Stimulated activated CD4-positive, alpha-beta T cell treated with anti-CD3 and anti-CD28 coated beads, Interleukin-2, amount 100 ng/mL, for 4 hours (primary cell): ENCODE measurements around the gene PIWIL4.
"Not testable (repeated sequence)": the region's sequence is repeated elsewhere in the genome, so short reads cannot be mapped to it uniquely, and the experiment has no call there.

Experiments used
- DNase-seq: peaks from one replicate; pipeline ENCODE4 v3.0.0-alpha.2; 2020; ENCODE audit warnings: low read depth

The PIWIL4 gene

GRCh38 chr11:94549146-94549545 lies 18.0 kb upstream of the PIWIL4 start:
- no peak for DNase-seq

GRCh38 chr11:94550513-94550912 lies 16.7 kb upstream of the PIWIL4 start:
- no peak for DNase-seq

GRCh38 chr11:94553938-94554337 lies 13.2 kb upstream of the PIWIL4 start:
- no peak for DNase-seq

- not testable (repeated sequence) for DNase-seq
These were observed 11.3 kb upstream of the PIWIL4 start for GRCh38 chr11:94555752-94556329.

GRCh38 chr11:94557421-94557820 lies 9.7 kb upstream of the PIWIL4 start:
- DNase-seq = no peak

GRCh38 chr11:94557992-94558391 lies 9.2 kb upstream of the PIWIL4 start:
- DNase-seq = no peak

GRCh38 chr11:94558468-94558867 lies 8.7 kb upstream of the PIWIL4 start:
- no peak for DNase-seq

GRCh38 chr11:94558932-94559331 lies 8.2 kb upstream of the PIWIL4 start:
- no peak for DNase-seq

- no peak for DNase-seq
These were observed 7.8 kb upstream of the PIWIL4 start for GRCh38 chr11:94559361-94559760.

GRCh38 chr11:94560834-94561233 lies 6.3 kb upstream of the PIWIL4 start:
- no peak for DNase-seq

GRCh38 chr11:94563176-94563847 lies 3.9 kb upstream of the PIWIL4 start:
- no peak for DNase-seq

GRCh38 chr11:94563848-94564467 lies 3.2 kb upstream of the PIWIL4 start:
- no peak for DNase-seq

GRCh38 chr11:94568200-94568599 lies 1.0 kb downstream of the PIWIL4 start:
- DNase-seq = no peak

- no peak for DNase-seq
These were observed 1.5 kb downstream of the PIWIL4 start for GRCh38 chr11:94568717-94569116.

GRCh38 chr11:94572975-94573374 lies 5.8 kb downstream of the PIWIL4 start:
- not testable (repeated sequence) for DNase-seq

- DNase-seq = no peak
These were observed 7.2 kb downstream of the PIWIL4 start for GRCh38 chr11:94574193-94574961.

- no peak for DNase-seq
These were observed 9.1 kb downstream of the PIWIL4 start for GRCh38 chr11:94576306-94576705.

- no peak for DNase-seq
These were observed 10.7 kb downstream of the PIWIL4 start for GRCh38 chr11:94577841-94578240.

GRCh38 chr11:94581926-94582325 lies 14.8 kb downstream of the PIWIL4 start:
- DNase-seq = no peak

- no peak for DNase-seq
These were observed 16.2 kb downstream of the PIWIL4 start for GRCh38 chr11:94583213-94583865.

- no peak for DNase-seq
These were observed 16.8 kb downstream of the PIWIL4 start for GRCh38 chr11:94583866-94584500.

- no peak for DNase-seq
These were observed 17.8 kb downstream of the PIWIL4 start for GRCh38 chr11:94584978-94585377.
